Mucosa of stomach (tissue), 1 donor: ENCODE measurements around the gene COL24A1.

Source experiments
- H3K27me3 ChIP-seq: one replicate; pipeline ENCODE4 v1.7.0; 2013; ENCODE audit warnings: mild to moderate bottlenecking, low read length; ENCODE audit not compliant: control insufficient read depth, insufficient read depth
- H3K36me3 ChIP-seq: one replicate; pipeline ENCODE4 v1.7.0; 2013; ENCODE audit warnings: low read length; ENCODE audit not compliant: control insufficient read depth, insufficient read depth
- H3K4me1 ChIP-seq: one replicate; pipeline ENCODE4 v1.7.0; 2013; ENCODE audit warnings: mild to moderate bottlenecking, low read length; ENCODE audit not compliant: control insufficient read depth, insufficient read depth
- H3K4me3 ChIP-seq: one replicate; pipeline ENCODE4 v1.7.0; 2013; ENCODE audit warnings: low read length
- H3K9ac ChIP-seq: one replicate; pipeline ENCODE4 v1.7.0; 2013; ENCODE audit warnings: mild to moderate bottlenecking, low read length, moderate library complexity
- H3K9me3 ChIP-seq: one replicate; pipeline ENCODE4 v1.7.0; 2013; ENCODE audit warnings: mild to moderate bottlenecking, low read length, moderate library complexity; ENCODE audit not compliant: control insufficient read depth
- donor health status: Pancreatic carcinoma.

The COL24A1 gene

GRCh38 chr1:86156566-86157455, at the start of gene COL24A1:
TSS of gene COL24A1 (minus strand) at chr1:86156772. CDS start at chr1:86156396, 376 bp downstream.
- no peaks in the 10 kb centered on the region for H3K36me3 ChIP-seq
- no peaks in the 10 kb centered on the region for H3K9me3 ChIP-seq
- peaks cover 33% of the 10 kb centered on the region for H3K27me3 ChIP-seq
- no peaks in the 10 kb centered on the region for H3K4me1 ChIP-seq
- H3K4me3 ChIP-seq, result no peak within 1 kb of the TSS
- no peak within 1 kb of the TSS for H3K9ac ChIP-seq

GRCh38 chr1:86205741-86206140, 49.2 kb upstream of the COL24A1 start:
- no peak overlapping the region for H3K4me3 ChIP-seq
- H3K9ac ChIP-seq, result no peak overlapping the region
- no peaks in the 10 kb centered on the region for H3K4me1 ChIP-seq
- H3K36me3 ChIP-seq, result no peaks in the 10 kb centered on the region
- no peaks in the 10 kb centered on the region for H3K27me3 ChIP-seq
- H3K9me3 ChIP-seq, result no peaks in the 10 kb centered on the region

- H3K4me3 ChIP-seq, result no peak overlapping the region
- no peak overlapping the region for H3K9ac ChIP-seq
- H3K27me3 ChIP-seq, result no peaks in the 10 kb centered on the region
- H3K4me1 ChIP-seq, result no peaks in the 10 kb centered on the region
- H3K9me3 ChIP-seq, result no peaks in the 10 kb centered on the region
- no peaks in the 10 kb centered on the region for H3K36me3 ChIP-seq
These were observed 46.2 kb upstream of the COL24A1 start for GRCh38 chr1:86202552-86203340.

- Histone ChIP-seq H3K9ac (no peak overlapping the region), H3K27me3 (no peaks in the 10 kb centered on the region), H3K4me3 (no peak overlapping the region), H3K4me1 (no peaks in the 10 kb centered on the region), H3K9me3 (no peaks in the 10 kb centered on the region), H3K36me3 (no peaks in the 10 kb centered on the region)
These were observed 44.7 kb upstream of the COL24A1 start for GRCh38 chr1:86201311-86201710.

GRCh38 chr1:86200901-86201300, 44.3 kb upstream of the COL24A1 start:
- no peak overlapping the region for H3K4me3 ChIP-seq
- no peak overlapping the region for H3K9ac ChIP-seq
- H3K27me3 ChIP-seq, result no peaks in the 10 kb centered on the region
- no peaks in the 10 kb centered on the region for H3K4me1 ChIP-seq
- no peaks in the 10 kb centered on the region for H3K9me3 ChIP-seq
- H3K36me3 ChIP-seq, result no peaks in the 10 kb centered on the region

GRCh38 chr1:86197206-86197855, 40.8 kb upstream of the COL24A1 start:
- H3K4me3 ChIP-seq, result no peak overlapping the region
- no peak overlapping the region for H3K9ac ChIP-seq
- H3K9me3 ChIP-seq, result no peaks in the 10 kb centered on the region
- no peaks in the 10 kb centered on the region for H3K36me3 ChIP-seq
- H3K27me3 ChIP-seq, result no peaks in the 10 kb centered on the region
- no peaks in the 10 kb centered on the region for H3K4me1 ChIP-seq

- Histone ChIP-seq H3K27me3 (no peaks in the 10 kb centered on the region), H3K36me3 (no peaks in the 10 kb centered on the region), H3K4me1 (no peaks in the 10 kb centered on the region), H3K4me3 (no peak overlapping the region), H3K9ac (no peak overlapping the region), H3K9me3 (no peaks in the 10 kb centered on the region)
These were observed 38.7 kb upstream of the COL24A1 start for GRCh38 chr1:86195281-86195680.

- Histone ChIP-seq H3K27me3 (no peaks in the 10 kb centered on the region), H3K4me1 (no peaks in the 10 kb centered on the region), H3K9ac (no peak overlapping the region), H3K36me3 (no peaks in the 10 kb centered on the region), H3K9me3 (no peaks in the 10 kb centered on the region), H3K4me3 (no peak overlapping the region)
These were observed 38.0 kb upstream of the COL24A1 start for GRCh38 chr1:86194491-86195034.

GRCh38 chr1:86192417-86192816, 35.8 kb upstream of the COL24A1 start:
- Histone ChIP-seq H3K9ac (no peak overlapping the region), H3K4me3 (no peak overlapping the region)

GRCh38 chr1:86191958-86192357, 35.4 kb upstream of the COL24A1 start:
- Histone ChIP-seq H3K9me3 (no peaks in the 10 kb centered on the region), H3K27me3 (no peaks in the 10 kb centered on the region), H3K4me3 (no peak overlapping the region), H3K9ac (no peak overlapping the region), H3K36me3 (no peaks in the 10 kb centered on the region), H3K4me1 (no peaks in the 10 kb centered on the region)

More at GRCh38 chr1:86192417-86192816, 35.8 kb upstream of the COL24A1 start:
- H3K9me3 ChIP-seq, result no peaks in the 10 kb centered on the region
- H3K36me3 ChIP-seq, result no peaks in the 10 kb centered on the region
- no peaks in the 10 kb centered on the region for H3K4me1 ChIP-seq
- no peaks in the 10 kb centered on the region for H3K27me3 ChIP-seq

- H3K9me3 ChIP-seq, result no peaks in the 10 kb centered on the region
- H3K4me3 ChIP-seq, result no peak overlapping the region
- H3K27me3 ChIP-seq, result no peaks in the 10 kb centered on the region
- H3K36me3 ChIP-seq, result no peaks in the 10 kb centered on the region
- no peak overlapping the region for H3K9ac ChIP-seq
- no peaks in the 10 kb centered on the region for H3K4me1 ChIP-seq
These were observed 34.3 kb upstream of the COL24A1 start for GRCh38 chr1:86190873-86191272.
